Islet of Langerhans (tissue), 1 donor: Measurements from ENCODE around the gene LAMC3.

Experiments
- FAIRE-seq: peaks from one replicate; lab custom pipeline; 2011; peaks lifted over from hg19 to GRCh38; lab: Jason Lieb, UNC

The LAMC3 gene

GRCh38 chr9:131012396-131012917 lies 3.5 kb downstream of the LAMC3 start:
- no peak for FAIRE-seq

GRCh38 chr9:131013015-131013755 lies 4.2 kb downstream of the LAMC3 start:
- FAIRE-seq, result no peak

DNA sequence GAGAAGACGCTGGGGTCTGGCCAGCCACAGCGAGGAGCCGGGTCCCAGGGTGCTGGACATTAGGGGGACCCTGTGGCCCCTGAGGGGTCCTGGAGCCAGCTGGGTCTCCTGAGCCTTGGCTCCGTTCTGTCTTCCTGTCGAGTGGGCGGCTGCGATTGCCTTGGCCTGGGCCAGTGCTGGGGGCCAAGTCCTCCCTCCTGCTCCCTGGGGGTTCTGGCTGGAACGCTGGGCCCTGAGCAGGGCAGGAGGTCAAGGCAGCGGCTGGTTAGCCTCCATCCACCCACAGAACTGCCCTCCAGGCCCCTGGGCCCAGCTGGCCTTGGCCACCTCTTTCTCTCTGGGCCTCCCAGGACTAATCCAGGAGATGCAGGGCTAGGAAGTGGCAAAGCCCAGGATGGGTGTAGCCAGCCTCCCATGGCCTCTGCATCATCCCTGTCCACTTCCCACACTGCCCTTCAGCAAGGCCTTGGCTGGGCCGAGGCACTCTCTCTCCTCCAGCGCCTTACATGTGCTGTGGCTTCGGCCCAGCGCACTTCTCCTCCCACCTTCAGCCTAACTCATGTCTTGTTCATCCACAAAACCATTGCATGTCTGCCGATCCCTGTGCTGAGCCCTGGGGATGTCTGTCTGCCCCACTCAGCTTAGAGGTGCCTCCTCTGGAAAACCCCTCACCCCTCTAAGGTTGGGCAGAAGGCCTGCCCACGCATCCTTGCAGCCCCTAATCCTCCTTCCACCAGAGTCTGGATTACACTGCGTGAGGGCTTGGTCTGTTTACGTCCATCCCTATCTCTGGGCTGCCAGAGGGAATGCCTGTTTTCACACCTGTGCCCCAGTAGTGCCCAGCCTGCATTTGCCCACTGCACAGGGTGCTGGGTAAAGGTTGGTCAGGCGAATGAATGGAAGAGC lies 5.0 kb downstream of the LAMC3 start:
- FAIRE-seq, result no peak

DNA sequence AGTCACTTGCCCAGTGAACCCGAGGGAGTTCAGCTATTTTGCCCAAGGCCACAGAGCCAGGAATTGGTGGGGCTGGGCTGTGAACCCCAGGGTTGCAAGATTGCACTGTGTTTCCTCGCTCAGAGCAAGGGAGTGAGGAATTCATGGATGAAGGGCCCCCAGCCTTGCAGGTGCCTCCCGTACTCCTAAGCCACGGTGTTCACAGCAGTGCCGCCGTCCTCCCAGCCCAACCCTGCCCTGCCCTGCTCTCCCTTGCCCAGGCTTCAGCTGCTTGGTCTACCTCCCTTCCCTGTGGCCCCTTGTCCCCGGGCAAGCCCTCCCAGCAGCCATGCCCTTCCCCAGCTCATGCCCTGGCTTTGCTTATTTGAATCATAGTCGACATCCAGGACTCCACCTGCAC lies 6.1 kb downstream of the LAMC3 start:
- FAIRE-seq, result no peak

DNA sequence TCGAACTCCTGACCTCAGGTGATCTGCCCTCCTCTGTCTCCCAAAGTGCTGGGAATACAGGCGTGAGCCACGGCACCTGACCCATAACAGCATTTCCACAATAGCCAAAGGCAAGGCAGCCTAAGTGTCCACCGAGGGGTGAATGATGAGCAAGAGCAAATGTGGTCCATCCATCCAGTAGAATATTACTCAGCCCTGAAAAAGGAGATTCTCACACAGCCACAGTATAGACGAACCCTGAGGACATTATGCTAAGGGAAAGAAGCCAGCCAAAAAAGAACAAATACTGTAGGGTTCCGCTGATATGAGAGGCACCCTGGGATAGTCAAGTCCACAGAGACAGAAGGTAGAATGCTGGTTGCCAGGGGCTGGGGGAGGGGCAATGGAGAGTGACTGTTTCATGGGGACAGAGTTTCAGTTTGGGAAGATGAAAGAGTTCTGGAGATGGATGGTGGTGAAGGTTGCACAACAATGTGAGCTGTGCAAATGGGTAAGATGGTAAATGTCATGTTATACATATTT lies 7.0 kb downstream of the LAMC3 start:
- FAIRE-seq, result no peak

DNA sequence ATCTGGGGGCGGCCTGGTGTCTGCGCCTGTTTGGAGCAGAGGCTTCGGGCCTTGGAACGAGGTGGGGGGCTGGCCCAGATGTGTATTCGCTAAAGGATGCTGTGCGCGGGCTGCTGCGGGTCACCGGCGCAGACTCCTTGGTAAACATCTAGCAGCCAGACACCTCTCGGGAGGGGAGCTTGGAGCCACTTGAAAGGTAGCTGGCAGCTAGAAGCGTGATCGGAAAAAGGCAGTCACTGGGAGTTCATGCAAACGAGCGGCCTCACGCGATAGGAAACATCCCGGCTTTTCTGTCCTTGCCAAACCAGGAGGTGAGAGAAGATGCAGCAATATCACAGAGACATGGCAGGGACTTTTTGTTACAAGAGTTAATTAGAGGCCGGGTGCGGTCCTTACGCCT lies 8.1 kb downstream of the LAMC3 start:
- FAIRE-seq, result no peak

- FAIRE-seq, result no peak
These were observed 9.6 kb downstream of the LAMC3 start for GRCh38 chr9:131018621-131019020.

GRCh38 chr9:131019388-131020239 lies 10.6 kb downstream of the LAMC3 start:
- FAIRE-seq, result no peak

DNA sequence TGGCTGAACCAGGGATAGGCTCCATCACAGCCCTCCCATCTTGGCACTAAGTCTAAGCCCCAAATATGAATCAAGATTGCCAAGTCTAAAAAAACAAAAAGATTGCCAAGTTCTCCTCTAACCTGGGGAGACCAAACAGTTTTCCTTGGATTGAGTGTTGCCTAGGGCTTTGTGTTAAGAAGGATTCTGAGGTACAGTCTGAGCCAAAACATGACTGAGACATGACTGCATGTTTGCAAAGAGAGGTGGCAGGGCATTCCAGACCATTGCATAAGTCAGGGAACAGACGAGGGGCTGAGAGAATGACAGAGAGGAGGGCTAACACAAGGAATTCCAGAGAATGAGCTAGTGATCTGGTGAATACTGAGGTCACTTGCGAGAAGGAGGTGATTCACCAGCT lies 11.4 kb downstream of the LAMC3 start:
- no peak for FAIRE-seq

DNA sequence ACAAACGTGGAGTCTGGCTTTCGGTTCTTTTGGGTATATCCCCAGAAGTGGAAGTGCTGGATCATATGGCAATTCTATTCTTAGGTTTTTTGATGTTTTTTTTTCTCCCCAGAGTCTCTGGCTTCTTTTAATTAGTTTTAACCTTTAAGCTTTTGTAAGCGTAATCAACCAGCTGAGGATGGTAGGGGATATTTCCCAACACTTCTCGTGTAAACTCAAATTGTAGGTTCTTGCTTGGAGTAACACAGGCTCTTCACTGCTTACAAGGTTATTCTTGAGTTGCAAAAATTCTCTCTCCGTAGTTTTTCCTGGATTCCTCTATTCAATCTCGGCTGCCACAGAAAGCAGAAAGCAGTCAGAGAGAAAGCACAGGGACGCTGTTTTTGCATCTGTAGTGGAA lies 11.9 kb downstream of the LAMC3 start:
- no peak for FAIRE-seq

GRCh38 chr9:131021785-131022184 lies 12.8 kb downstream of the LAMC3 start:
- FAIRE-seq, result no peak

DNA sequence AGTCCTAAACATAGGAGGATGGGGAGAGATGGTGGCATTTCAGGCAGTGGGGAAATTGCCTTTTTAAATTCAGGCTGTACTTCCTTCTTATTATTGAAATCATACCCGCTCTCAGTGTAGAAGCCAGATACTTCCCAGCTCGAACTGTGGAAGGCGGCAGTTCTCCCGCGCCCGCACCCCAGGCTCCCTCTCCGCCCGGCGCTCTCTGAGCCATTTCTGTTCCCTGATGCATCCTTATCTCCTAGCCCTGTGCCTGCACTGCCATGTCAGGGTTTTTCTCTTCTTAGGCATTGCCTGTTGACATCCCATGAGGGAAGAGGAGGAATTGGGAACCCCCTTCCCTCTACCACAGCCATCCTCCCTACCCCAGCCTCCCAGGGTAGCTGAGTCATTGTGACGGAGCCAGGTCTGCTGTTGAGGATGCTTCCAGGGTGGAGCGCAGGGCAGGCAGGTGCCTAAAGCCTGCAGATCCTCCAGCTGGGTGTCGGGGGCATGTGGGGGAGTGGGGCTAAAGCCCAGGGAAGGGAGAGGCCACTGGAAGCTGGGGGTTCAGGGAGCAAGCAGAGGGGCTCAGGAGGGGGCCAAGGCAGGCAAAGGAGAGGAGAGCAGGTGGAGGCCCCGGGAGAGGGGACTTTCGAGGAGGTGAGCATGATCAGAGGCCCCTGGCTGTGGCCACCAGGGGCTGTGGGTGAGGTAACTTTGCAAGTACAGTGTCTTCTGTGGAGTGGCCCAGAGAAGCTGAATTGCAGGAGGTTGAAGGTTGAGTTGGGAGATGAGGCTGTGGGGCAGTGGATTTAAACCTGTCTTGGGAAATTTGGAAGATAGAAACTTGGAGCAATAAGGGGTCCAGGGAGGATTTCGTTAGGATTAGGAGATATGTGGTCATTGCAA lies 16.2 kb downstream of the LAMC3 start:
- FAIRE-seq, result no peak

DNA sequence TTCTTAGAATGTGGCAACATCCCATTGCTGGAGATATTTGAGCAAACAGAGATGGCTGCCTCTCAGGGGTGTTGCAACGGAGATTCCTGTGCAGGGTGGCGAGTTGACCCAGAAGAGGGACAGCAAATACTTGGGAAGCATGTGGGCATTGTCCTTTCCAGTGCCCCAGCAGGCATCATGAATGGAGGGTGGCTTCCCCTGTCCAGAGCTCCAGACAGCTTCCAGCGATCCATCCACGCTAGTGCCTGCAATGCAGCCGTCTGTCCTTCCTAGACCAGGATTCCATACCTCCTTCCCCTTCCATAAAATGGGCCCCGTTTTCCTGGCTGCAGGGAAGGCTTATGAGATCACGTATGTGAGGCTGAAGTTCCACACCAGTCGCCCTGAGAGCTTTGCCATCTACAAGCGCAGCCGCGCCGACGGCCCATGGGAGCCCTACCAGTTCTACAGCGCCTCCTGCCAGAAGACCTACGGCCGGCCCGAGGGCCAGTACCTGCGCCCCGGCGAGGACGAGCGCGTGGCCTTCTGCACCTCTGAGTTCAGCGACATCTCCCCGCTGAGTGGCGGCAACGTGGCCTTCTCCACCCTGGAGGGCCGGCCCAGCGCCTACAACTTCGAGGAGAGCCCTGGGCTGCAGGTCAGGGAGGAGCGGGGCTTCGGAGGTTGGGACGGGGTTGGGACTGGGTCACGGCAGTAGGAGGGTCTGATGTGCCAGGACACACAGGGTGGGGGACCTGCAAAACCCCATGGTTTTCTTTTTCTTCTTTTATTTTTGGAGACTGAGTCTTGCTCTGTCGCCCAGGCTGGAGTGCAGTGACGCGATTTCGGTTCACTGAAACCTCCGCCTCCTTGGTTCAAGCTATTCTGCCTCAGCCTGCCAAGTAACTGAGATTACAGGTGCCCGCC lies 17.2 kb downstream of the LAMC3 start:
- FAIRE-seq, result no peak

DNA sequence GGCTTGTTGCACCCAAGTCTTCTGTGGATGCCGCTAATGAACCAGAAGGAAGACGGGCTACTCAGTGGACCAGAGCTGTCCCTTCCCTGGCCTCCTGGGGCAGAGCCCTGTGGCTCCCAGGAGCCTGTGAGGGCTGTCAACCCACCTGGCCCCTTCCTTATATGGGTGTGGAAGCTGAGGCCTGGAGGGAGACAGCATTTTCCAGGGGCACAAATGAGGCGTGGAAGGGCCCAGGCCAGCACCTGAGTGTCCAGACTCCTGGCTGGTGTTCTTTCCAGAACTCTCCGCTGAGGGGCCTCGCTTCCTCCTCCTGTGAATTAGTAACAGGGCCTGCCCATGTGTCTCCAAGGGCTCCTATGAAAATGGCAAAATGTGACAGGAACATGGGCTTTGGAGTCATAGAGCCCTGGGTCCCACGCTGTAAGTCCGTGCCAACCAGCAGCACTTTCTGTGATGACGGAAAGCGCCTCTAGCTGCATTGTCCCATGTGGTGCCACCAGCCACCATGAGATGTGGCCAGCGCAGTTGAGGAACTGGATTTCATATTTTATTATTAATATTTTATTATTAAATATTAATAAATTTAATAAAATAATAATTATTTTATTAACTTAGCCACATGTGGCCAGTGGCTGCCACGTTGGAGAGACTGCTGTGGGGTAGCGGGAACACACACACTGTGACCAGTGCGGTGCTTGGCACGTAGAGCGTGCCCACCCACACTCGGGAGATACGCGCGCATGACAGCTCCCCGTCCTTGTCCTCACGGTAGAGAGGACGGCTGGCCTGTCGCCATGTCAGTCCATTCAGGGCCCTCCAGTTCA lies 18.3 kb downstream of the LAMC3 start:
- no peak for FAIRE-seq

- FAIRE-seq, result no peak
These were observed 18.9 kb downstream of the LAMC3 start for GRCh38 chr9:131027872-131028179.

GRCh38 chr9:131028221-131028884 lies 19.4 kb downstream of the LAMC3 start:
- no peak for FAIRE-seq

- FAIRE-seq, result no peak
These were observed 20.1 kb downstream of the LAMC3 start for GRCh38 chr9:131028931-131029573.

DNA sequence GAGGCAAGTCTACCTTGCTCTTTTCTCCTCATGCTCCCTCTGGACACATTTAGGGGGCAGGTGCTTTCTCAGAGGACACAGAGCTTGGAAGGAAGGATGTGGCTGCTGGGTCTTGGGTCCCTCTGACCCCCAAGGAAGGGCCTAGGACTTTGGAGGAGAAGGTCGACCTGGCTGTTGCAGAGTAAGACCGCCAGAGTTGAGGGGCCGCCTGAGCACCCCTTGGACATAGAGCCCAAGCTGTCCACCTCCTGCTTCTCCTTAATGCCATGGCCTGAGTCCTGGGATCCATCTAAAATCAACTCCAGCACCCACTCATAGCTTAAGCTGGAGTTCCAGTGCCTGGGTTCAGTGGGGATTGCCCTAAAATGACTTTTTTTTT lies 20.6 kb downstream of the LAMC3 start:
- FAIRE-seq, result no peak
